Adrenal gland (tissue), 5 donors: ENCODE measurements around the gene HOXD13.

Source experiments
- CTCF ChIP-seq, 6 experiments: fragments of 450-650 bp in 4 of 6; fragments of 200-600 bp in 2 of 6; sonication (generic) in 1 of 6; IDR thresholded peaks; 1 replicate in 5 of 6; 2 replicates in 1 of 6; pipeline versions ENCODE4 v1.5.1 to v1.8.0; 2016 to 2021; ENCODE audit warnings: antibody characterized with exemption in 6 of 6, mild to moderate bottlenecking in 2 of 6, moderate library complexity in 1 of 6
- POLR2A ChIP-seq, 2 donors: fragments of 450-650 bp; IDR thresholded peaks; one replicate each; pipeline ENCODE4 v1.6.1; 2017; ENCODE audit warnings: antibody characterized with exemption in 2 of 2, mild to moderate bottlenecking in 2 of 2, moderate library complexity in 1 of 2
- donor health status: DM: no; HTN: no; CAD: no.

GRCh38 chr2:176106581-176107539, 14.3 kb downstream of the HOXD13 start, which contains the start of gene HOXD11:
- TF ChIP-seq CTCF (IDR thresholded peaks at IDR 0.05): no peak
- TF ChIP-seq POLR2A (IDR thresholded peaks at IDR 0.05): no peak
